Mesenchymal stem cell (in vitro differentiated cells and primary cell): ENCODE measurements around the gene CITED1.

Experiments
- DNase-seq: peaks from one replicate; pipeline ENCODE4 v3.0.0-alpha.2; 2013
- H2AFZ ChIP-seq: one replicate; pipeline ENCODE4 v1.6.1; 2013; ENCODE audit warnings: low read depth, mild to moderate bottlenecking, control low read depth, inconsistent platforms, low read length, moderate library complexity
- H2AK5ac ChIP-seq: 2 replicates; pipeline ENCODE4 v1.6.1; 2013; ENCODE audit warnings: low read length, moderate library complexity, mild to moderate bottlenecking, inconsistent platforms; ENCODE audit not compliant: severe bottlenecking
- H2BK120ac ChIP-seq: one replicate; pipeline ENCODE4 v1.6.1; 2013; ENCODE audit warnings: low read depth, mild to moderate bottlenecking, inconsistent platforms, low read length, moderate library complexity
- H2BK12ac ChIP-seq, 2 experiments: one replicate each; pipeline ENCODE4 v1.6.1; 2013; ENCODE audit warnings: inconsistent platforms in 2 of 2, low read length in 2 of 2, mild to moderate bottlenecking in 2 of 2, moderate library complexity in 2 of 2, control low read depth in 1 of 2
- H2BK15ac ChIP-seq: one replicate; pipeline ENCODE4 v1.6.1; 2013; ENCODE audit warnings: mild to moderate bottlenecking, low read depth, inconsistent platforms; ENCODE audit not compliant: poor library complexity, severe bottlenecking
- H2BK5ac ChIP-seq: 2 replicates; pipeline ENCODE4 v1.6.1; 2013; ENCODE audit warnings: low read depth, mild to moderate bottlenecking, low read length, control low read depth, inconsistent platforms; ENCODE audit not compliant: poor library complexity, severe bottlenecking
- H3K14ac ChIP-seq, 2 experiments: one replicate each; pipeline ENCODE4 v1.6.1; 2013; ENCODE audit warnings: inconsistent platforms in 2 of 2, low read length in 2 of 2, control low read depth in 1 of 2, mild to moderate bottlenecking in 1 of 2, moderate library complexity in 1 of 2
- H3K18ac ChIP-seq, 2 experiments: one replicate each; pipeline ENCODE4 v1.6.1; 2013; ENCODE audit warnings: inconsistent platforms in 2 of 2, low read length in 2 of 2, control low read depth in 1 of 2, low read depth in 1 of 2, mild to moderate bottlenecking in 1 of 2
- H3K23ac ChIP-seq, 2 experiments: one replicate each; pipeline ENCODE4 v1.6.1; 2013; ENCODE audit warnings: inconsistent platforms in 2 of 2, low read length in 2 of 2, mild to moderate bottlenecking in 2 of 2, moderate library complexity in 2 of 2, control low read depth in 1 of 2
- H3K27ac ChIP-seq: 2 replicates; pipeline ENCODE4 v1.5.1; 2013; ENCODE audit warnings: mild to moderate bottlenecking, moderate library complexity, low read length, control low read depth, inconsistent platforms; ENCODE audit not compliant: poor library complexity, severe bottlenecking
- H3K27me3 ChIP-seq, 2 experiments: 2 replicates each; pipeline versions ENCODE4 v1.6.1 to v1.7.0; 2013; ENCODE audit warnings: low read length in 2 of 2, mild to moderate bottlenecking in 2 of 2, moderate library complexity in 2 of 2, control low read depth in 1 of 2, inconsistent platforms in 1 of 2; ENCODE audit not compliant: control insufficient read depth in 1 of 2, insufficient read depth in 1 of 2
- H3K36me3 ChIP-seq, 2 experiments: 2 replicates each; pipeline versions ENCODE4 v1.6.1 to v1.7.0; 2013; ENCODE audit warnings: low read length in 2 of 2, control low read depth in 1 of 2, inconsistent platforms in 1 of 2, low read depth in 1 of 2, mild to moderate bottlenecking in 1 of 2; ENCODE audit not compliant: insufficient read depth in 2 of 2, control insufficient read depth in 1 of 2
- H3K4ac ChIP-seq, 2 experiments: one replicate each; pipeline ENCODE4 v1.6.1; 2013; ENCODE audit warnings: inconsistent platforms in 2 of 2, low read length in 2 of 2, mild to moderate bottlenecking in 2 of 2, moderate library complexity in 2 of 2, control low read depth in 1 of 2, low read depth in 1 of 2
- H3K4me1 ChIP-seq: 2 replicates; pipeline ENCODE4 v1.6.1; 2013; ENCODE audit warnings: low read depth, low read length, control low read depth; ENCODE audit not compliant: control insufficient read depth, insufficient read depth
- H3K4me2 ChIP-seq: 2 replicates; pipeline ENCODE4 v1.6.1; 2013; ENCODE audit warnings: low read length, mild to moderate bottlenecking, inconsistent platforms; ENCODE audit not compliant: poor library complexity, severe bottlenecking
- H3K4me3 ChIP-seq, 2 experiments: 2 replicates each; pipeline versions ENCODE4 v1.5.1 to v1.7.0; 2013; ENCODE audit warnings: low read length in 2 of 2, mild to moderate bottlenecking in 2 of 2, control low read depth in 1 of 2, low read depth in 1 of 2; ENCODE audit not compliant: insufficient read depth in 1 of 2
- H3K79me1 ChIP-seq: replicated peaks from 2 replicates; pipeline ENCODE4 v1.6.1; 2013; ENCODE audit warnings: mild to moderate bottlenecking, control low read depth, low read length, inconsistent platforms; ENCODE audit not compliant: poor library complexity, severe bottlenecking
- H3K9ac ChIP-seq: 2 replicates; pipeline ENCODE4 v1.7.0; 2013; ENCODE audit warnings: mild to moderate bottlenecking, low read length, moderate library complexity
- H3K9me3 ChIP-seq: 2 replicates; pipeline ENCODE4 v1.7.0; 2013; ENCODE audit warnings: mild to moderate bottlenecking, low read length; ENCODE audit not compliant: control insufficient read depth
- H4K8ac ChIP-seq: one replicate; pipeline ENCODE4 v1.6.1; 2013; ENCODE audit warnings: inconsistent platforms, mild to moderate bottlenecking, low read length, moderate library complexity
- H4K91ac ChIP-seq: one replicate; pipeline ENCODE4 v1.6.1; 2013; ENCODE audit warnings: mild to moderate bottlenecking, low read length, inconsistent platforms
- WGBS: methylation state at CpG from one replicate; pipeline ENCODE4 v1.1.7; 2013; ENCODE audit warnings: mixed read lengths; 5-methylcytosine and 5-hydroxymethylcytosine counted together

The CITED1 gene

DNA sequence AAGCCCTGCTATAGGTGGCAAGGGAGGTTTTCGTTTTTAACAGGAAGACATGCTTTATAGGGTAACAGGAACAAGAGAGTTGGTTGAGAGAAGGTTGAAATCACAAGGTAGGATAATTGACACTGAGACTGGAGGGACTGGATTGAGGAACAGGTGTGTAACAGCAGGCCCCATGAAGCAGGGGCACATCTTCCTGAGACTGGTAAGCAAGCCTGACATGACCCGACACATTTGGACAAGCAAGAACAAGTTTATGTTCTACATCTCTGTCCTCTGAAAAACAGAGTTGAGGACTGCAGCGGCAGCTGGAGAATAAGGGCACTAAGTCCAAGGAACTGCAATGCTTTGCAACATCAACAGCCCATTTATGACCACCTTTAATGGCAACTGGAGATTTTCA is 33.9 kb downstream of the CITED1 start:
- 90% methylated on average over 1 of the region's 3 CpGs for WGBS
- Histone ChIP-seq H3K4me2 (no peak overlapping the region), H2BK5ac (no peak overlapping the region), H3K27me3 (no peaks in the 10 kb centered on the region), H3K14ac (no peak overlapping the region), H4K91ac (no peak overlapping the region), H3K79me1 (no peaks in the 10 kb centered on the region), H3K4me3 (no peak overlapping the region), H3K9ac (peak overlapping the region; percentile 12), H3K4me1 (peaks cover 11% of the 10 kb centered on the region), H2BK12ac (no peak overlapping the region), H3K4ac (no peak overlapping the region), H3K23ac (no peak overlapping the region), H3K27ac (peak overlapping the region; percentile 45), H2AFZ (no peak overlapping the region), H2BK15ac (no peak overlapping the region), H2BK120ac (no peak overlapping the region), H3K18ac (no peak overlapping the region), H4K8ac (no peak overlapping the region), H3K9me3 (no peaks in the 10 kb centered on the region), H2AK5ac (no peak overlapping the region), H3K36me3 (peaks cover 21 to 91% of the 10 kb centered on the region in 2 experiments)
- no peak for DNase-seq

DNA sequence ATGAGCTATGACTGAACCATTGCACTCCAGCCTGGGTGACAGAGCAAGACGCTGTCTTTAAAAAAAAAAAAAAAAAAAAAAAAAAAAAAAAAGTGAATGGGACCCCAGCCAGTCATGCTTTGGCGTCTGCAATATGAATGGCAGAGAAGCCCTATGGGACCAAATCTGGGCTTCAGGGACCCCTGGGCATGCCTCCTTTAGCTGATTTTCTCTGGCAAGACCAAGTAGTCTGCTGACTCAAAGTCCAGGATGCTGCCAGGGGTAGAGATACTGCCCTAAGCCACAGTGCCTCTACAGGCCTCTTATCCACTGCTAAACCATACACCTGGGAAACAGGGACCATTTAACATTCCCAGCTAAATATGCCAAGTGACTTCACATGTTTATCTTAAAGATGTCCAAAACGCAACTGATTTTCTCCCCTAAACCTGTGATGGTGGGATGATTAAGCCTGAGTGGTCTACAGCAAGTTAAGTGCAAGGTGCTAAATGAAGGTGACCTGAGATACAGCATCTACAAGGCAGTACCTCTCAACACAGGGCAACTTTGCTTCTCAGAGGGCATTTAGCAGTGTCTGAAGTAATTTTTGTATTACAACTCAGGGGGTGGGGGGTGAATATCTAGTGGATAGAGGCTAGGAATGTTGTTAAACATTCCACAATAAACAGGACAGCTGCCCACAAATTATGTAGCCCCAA is 34.5 kb downstream of the CITED1 start:
- DNase-seq: no peak
- Histone ChIP-seq H3K27ac (peak overlapping the region; percentile 49), H3K4me2 (no peak overlapping the region), H4K91ac (no peak overlapping the region), H3K18ac (no peak overlapping the region), H2BK15ac (no peak overlapping the region), H3K9ac (peak overlapping the region; percentile 12), H3K4ac (no peak overlapping the region), H2AK5ac (no peak overlapping the region), H3K23ac (no peak overlapping the region), H3K36me3 (peaks cover 22 to 94% of the 10 kb centered on the region in 2 experiments), H2AFZ (no peak overlapping the region), H2BK120ac (no peak overlapping the region), H3K4me3 (no peak overlapping the region), H3K4me1 (peaks cover 11% of the 10 kb centered on the region), H3K14ac (no peak overlapping the region), H3K9me3 (no peaks in the 10 kb centered on the region), H2BK12ac (no peak overlapping the region), H2BK5ac (no peak overlapping the region), H3K79me1 (no peaks in the 10 kb centered on the region), H4K8ac (no peak overlapping the region), H3K27me3 (no peaks in the 10 kb centered on the region)
- 87% methylated on average over 2 of the region's 3 CpGs for WGBS

DNA sequence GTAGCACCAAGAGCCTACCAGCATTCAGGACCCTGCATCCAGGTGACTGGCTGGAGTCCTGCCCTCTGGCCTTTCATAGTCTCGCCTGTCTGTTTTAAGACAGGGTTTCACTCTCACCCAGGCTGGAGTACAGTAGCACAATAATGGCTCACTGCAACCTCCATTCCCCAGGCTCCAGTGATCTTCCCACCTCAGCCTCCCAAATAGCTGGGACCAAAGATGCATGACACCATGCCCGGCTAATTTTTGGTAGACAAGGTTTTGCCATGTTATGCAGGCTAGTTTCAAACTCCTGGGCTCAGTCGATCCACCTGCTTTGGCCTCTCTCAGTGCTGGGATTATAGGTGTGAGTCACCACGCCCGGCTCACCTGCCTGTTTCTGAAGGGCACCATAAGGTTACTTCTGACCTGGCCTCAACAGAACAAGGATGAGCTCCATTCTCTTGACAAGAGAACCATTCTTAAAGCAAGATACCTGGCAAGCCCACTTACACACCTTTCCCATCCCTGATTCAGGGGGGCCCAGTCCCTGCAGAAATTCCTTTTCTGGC is 35.3 kb downstream of the CITED1 start:
- Histone ChIP-seq H3K23ac (peak overlapping the region in 1 of 2 experiments; percentile 94), H3K4me2 (no peak overlapping the region), H3K4me1 (peaks cover 11% of the 10 kb centered on the region), H3K27me3 (no peaks in the 10 kb centered on the region), H3K36me3 (peaks cover 22 to 87% of the 10 kb centered on the region in 2 experiments), H3K9ac (peak overlapping the region; percentile 56), H3K79me1 (no peaks in the 10 kb centered on the region), H3K27ac (peak overlapping the region; percentile 61), H3K4ac (no peak overlapping the region), H2AK5ac (no peak overlapping the region), H2AFZ (no peak overlapping the region), H4K8ac (no peak overlapping the region), H2BK12ac (no peak overlapping the region), H2BK120ac (no peak overlapping the region), H3K14ac (no peak overlapping the region), H3K4me3 (no peak overlapping the region), H3K9me3 (no peaks in the 10 kb centered on the region), H2BK15ac (no peak overlapping the region), H2BK5ac (no peak overlapping the region), H3K18ac (peak overlapping the region in 1 of 2 experiments; percentile 70), H4K91ac (no peak overlapping the region)
- WGBS: 94% methylated on average over 5 of the region's 5 CpGs
- DNase-seq: no peak

DNA sequence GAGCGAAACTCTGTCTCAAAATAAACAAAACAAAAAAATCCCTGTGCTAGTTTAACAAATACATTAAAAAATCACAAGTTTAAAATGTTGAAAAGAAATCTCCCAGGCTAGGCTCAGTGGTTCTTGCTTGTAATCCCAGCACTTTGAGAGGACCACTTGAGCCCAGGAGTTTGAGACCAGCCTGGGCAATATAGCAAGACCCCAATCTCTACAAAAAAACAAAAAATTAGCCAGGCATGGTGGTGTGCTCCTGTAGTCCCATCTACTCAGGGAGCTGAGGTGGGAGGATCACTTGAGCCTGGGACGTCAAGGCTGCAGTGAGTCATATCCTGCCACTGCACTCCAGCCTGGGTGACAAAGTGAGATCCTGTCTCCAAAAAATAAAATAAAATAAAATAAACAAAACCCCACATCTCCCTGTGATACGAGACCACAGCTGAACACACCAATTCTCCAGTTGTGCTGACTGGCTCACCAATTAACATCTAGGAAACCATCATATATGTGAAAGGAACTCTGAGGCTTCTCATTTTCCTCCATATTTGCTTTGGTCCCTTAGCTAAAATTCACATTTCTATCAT is 36.0 kb downstream of the CITED1 start:
- 5% methylated on average over 2 of the region's 3 CpGs for WGBS

More for the DNA sequence above, 36.0 kb downstream of the CITED1 start:
- H2BK120ac ChIP-seq: no peak overlapping the region
- no peak overlapping the region for H3K18ac ChIP-seq
- H4K91ac ChIP-seq: no peak overlapping the region
- H3K9me3 ChIP-seq: no peaks in the 10 kb centered on the region
- H3K4ac ChIP-seq: no peak overlapping the region
- no peak overlapping the region for H2AFZ ChIP-seq
- no peaks in the 10 kb centered on the region for H3K79me1 ChIP-seq
- H3K27ac ChIP-seq: peak overlapping the region; percentile 67
- H3K9ac ChIP-seq: peak overlapping the region; percentile 56
- peaks cover 11% of the 10 kb centered on the region for H3K4me1 ChIP-seq
- H3K36me3 ChIP-seq: peaks cover 22 to 80% of the 10 kb centered on the region in 2 experiments
- H3K14ac ChIP-seq: no peak overlapping the region
- H2BK5ac ChIP-seq: no peak overlapping the region
- H3K4me3 ChIP-seq: no peak overlapping the region
- H3K4me2 ChIP-seq: no peak overlapping the region
- H3K27me3 ChIP-seq: no peaks in the 10 kb centered on the region
- H2BK15ac ChIP-seq: no peak overlapping the region
- H4K8ac ChIP-seq: no peak overlapping the region
- no peak overlapping the region for H2BK12ac ChIP-seq
- DNase-seq: peak; percentile 69
- H3K23ac ChIP-seq: no peak overlapping the region
- no peak overlapping the region for H2AK5ac ChIP-seq
